Measurements from ENCODE around the gene ATP6V1A.

The ATP6V1A gene

DNA sequence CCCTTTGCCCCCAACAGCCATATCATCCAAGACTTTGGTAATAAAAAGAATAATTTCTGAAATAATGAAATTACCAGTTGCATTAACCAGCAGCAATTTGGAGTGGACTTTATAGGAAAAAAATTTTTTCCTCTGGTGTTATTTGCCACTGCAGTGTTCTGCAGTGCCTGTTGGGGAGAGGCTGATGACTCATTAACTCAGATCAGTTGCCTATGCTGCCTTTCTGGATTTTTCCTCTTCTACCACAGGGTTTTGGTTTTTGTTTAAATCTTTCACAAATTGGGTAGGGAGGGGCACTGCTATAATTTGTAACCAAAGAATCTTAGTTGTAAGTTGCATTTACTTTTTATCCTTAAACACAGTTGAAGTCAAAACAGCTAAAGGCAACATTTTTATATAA lies 22.7 kb downstream of the ATP6V1A start:
- TF ChIP-seq CREB1 (IDR thresholded peaks at IDR 0.05; ENCODE audit: low read depth) (no peak), NFIC (IDR thresholded peaks at IDR 0.05) (no peak), EP300 (IDR thresholded peaks at IDR 0.05; ENCODE audit: borderline replicate concordance) (no peak), TCF12 (IDR thresholded peaks at IDR 0.05; ENCODE audit: low read depth) (no peak), MAX (IDR thresholded peaks at IDR 0.05) (no peak), FOXM1 (IDR thresholded peaks at IDR 0.05; ENCODE audit: borderline replicate concordance, low read depth) (no peak), TAF1 (IDR thresholded peaks at IDR 0.05; ENCODE audit: low read depth) (no peak), USF1 (IDR thresholded peaks at IDR 0.05) (no peak), TEAD4 (IDR thresholded peaks at IDR 0.05) (no peak), EGR1 (IDR thresholded peaks at IDR 0.05) (no peak), RAD21 (IDR thresholded peaks at IDR 0.05; ENCODE audit: low read depth) (no peak), ZBTB7A (IDR thresholded peaks at IDR 0.05; ENCODE audit: low read depth) (no peak), CEBPB (IDR thresholded peaks at IDR 0.05) (no peak), YY1 (IDR thresholded peaks at IDR 0.05; ENCODE audit: low read depth) (no peak)
- TF ChIP-seq, protein P1, sequence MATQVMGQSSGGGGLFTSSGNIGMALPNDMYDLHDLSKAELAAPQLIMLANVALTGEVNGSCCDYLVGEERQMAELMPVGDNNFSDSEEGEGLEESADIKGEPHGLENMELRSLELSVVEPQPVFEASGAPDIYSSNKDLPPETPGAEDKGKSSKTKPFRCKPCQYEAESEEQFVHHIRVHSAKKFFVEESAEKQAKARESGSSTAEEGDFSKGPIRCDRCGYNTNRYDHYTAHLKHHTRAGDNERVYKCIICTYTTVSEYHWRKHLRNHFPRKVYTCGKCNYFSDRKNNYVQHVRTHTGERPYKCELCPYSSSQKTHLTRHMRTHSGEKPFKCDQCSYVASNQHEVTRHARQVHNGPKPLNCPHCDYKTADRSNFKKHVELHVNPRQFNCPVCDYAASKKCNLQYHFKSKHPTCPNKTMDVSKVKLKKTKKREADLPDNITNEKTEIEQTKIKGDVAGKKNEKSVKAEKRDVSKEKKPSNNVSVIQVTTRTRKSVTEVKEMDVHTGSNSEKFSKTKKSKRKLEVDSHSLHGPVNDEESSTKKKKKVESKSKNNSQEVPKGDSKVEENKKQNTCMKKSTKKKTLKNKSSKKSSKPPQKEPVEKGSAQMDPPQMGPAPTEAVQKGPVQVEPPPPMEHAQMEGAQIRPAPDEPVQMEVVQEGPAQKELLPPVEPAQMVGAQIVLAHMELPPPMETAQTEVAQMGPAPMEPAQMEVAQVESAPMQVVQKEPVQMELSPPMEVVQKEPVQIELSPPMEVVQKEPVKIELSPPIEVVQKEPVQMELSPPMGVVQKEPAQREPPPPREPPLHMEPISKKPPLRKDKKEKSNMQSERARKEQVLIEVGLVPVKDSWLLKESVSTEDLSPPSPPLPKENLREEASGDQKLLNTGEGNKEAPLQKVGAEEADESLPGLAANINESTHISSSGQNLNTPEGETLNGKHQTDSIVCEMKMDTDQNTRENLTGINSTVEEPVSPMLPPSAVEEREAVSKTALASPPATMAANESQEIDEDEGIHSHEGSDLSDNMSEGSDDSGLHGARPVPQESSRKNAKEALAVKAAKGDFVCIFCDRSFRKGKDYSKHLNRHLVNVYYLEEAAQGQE (IDR thresholded peaks at IDR 0.05; ENCODE audit: low read depth) = no peak

DNA sequence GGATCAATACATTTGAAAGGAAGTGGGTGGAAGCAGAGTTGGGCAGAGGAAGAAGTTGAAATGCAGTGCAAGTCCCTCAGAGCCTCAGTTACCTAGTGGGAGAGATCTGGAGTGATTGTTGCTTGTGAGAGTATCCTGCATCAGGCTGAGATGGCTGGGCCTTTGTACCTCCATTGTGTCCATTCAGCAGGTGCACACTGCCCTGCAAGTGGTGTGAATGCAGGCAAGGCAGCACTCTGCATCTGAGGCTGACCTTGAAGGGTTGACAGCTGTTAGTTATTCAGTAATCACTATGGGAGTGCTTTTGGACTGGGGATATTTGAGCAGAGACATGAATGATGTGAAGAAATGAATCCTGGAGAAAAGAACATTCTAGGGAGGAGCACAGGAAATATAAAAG lies 25.2 kb downstream of the ATP6V1A start:
- no peak for TF ChIP-seq CEBPB (IDR thresholded peaks at IDR 0.05)
- no peak for TF ChIP-seq CREB1 (IDR thresholded peaks at IDR 0.05; ENCODE audit: low read depth)
- no peak for TF ChIP-seq RAD21 (IDR thresholded peaks at IDR 0.05; ENCODE audit: low read depth)
- no peak for TF ChIP-seq TEAD4 (IDR thresholded peaks at IDR 0.05)
- no peak for TF ChIP-seq EGR1 (IDR thresholded peaks at IDR 0.05)
- no peak for TF ChIP-seq ZBTB7A (IDR thresholded peaks at IDR 0.05; ENCODE audit: low read depth)
- no peak for TF ChIP-seq USF1 (IDR thresholded peaks at IDR 0.05)
- no peak for TF ChIP-seq MAX (IDR thresholded peaks at IDR 0.05)
- TF ChIP-seq TCF12 (IDR thresholded peaks at IDR 0.05; ENCODE audit: low read depth) = no peak
- TF ChIP-seq TAF1 (IDR thresholded peaks at IDR 0.05; ENCODE audit: low read depth) = no peak
- no peak for TF ChIP-seq NFIC (IDR thresholded peaks at IDR 0.05)
- TF ChIP-seq FOXM1 (IDR thresholded peaks at IDR 0.05; ENCODE audit: borderline replicate concordance, low read depth) = no peak
- no peak for TF ChIP-seq YY1 (IDR thresholded peaks at IDR 0.05; ENCODE audit: low read depth)
- TF ChIP-seq EP300 (IDR thresholded peaks at IDR 0.05; ENCODE audit: borderline replicate concordance) = no peak
- TF ChIP-seq, protein P1 (IDR thresholded peaks at IDR 0.05; ENCODE audit: low read depth) = no peak

GRCh38 chr3:113773381-113773780 lies 26.5 kb downstream of the ATP6V1A start:
- no peak for TF ChIP-seq CEBPB (IDR thresholded peaks at IDR 0.05)
- no peak for TF ChIP-seq YY1 (IDR thresholded peaks at IDR 0.05; ENCODE audit: low read depth)
- no peak for TF ChIP-seq EP300 (IDR thresholded peaks at IDR 0.05; ENCODE audit: borderline replicate concordance)
- TF ChIP-seq RAD21 (IDR thresholded peaks at IDR 0.05; ENCODE audit: low read depth) = no peak
- TF ChIP-seq EGR1 (IDR thresholded peaks at IDR 0.05) = no peak
- TF ChIP-seq, protein P1 (IDR thresholded peaks at IDR 0.05; ENCODE audit: low read depth) = no peak
- TF ChIP-seq TCF12 (IDR thresholded peaks at IDR 0.05; ENCODE audit: low read depth) = no peak
- no peak for TF ChIP-seq MAX (IDR thresholded peaks at IDR 0.05)
- TF ChIP-seq NFIC (IDR thresholded peaks at IDR 0.05) = no peak
- no peak for TF ChIP-seq FOXM1 (IDR thresholded peaks at IDR 0.05; ENCODE audit: borderline replicate concordance, low read depth)
- TF ChIP-seq TEAD4 (IDR thresholded peaks at IDR 0.05) = no peak

GRCh38 chr3:113775516-113775915 lies 28.7 kb downstream of the ATP6V1A start:
- no peak for TF ChIP-seq MAX (IDR thresholded peaks at IDR 0.05)
- TF ChIP-seq ZBTB7A (IDR thresholded peaks at IDR 0.05; ENCODE audit: low read depth) = no peak

Data from Ishikawa (cell line).